ENCODE results near the gene TOP3A. TPM values are rescaled to one million over a fixed set of nuclear protein-coding genes. Genes with fewer than 3 reads are reported as not detected.

Gene TOP3A
- total RNA-seq, 4 donors from 2014 or later, result 25.7 to 49.7 (median 35.0) TPM

- H3K36me3 ChIP-seq, result peaks cover 0 to 28% (median 0%) of the 10 kb centered on the region in 3 donors
- H3K27me3 ChIP-seq, result no peaks in the 10 kb centered on the region
- no peak for TF ChIP-seq POLR2A (IDR thresholded peaks at IDR 0.05)
- TF ChIP-seq, protein P1, sequence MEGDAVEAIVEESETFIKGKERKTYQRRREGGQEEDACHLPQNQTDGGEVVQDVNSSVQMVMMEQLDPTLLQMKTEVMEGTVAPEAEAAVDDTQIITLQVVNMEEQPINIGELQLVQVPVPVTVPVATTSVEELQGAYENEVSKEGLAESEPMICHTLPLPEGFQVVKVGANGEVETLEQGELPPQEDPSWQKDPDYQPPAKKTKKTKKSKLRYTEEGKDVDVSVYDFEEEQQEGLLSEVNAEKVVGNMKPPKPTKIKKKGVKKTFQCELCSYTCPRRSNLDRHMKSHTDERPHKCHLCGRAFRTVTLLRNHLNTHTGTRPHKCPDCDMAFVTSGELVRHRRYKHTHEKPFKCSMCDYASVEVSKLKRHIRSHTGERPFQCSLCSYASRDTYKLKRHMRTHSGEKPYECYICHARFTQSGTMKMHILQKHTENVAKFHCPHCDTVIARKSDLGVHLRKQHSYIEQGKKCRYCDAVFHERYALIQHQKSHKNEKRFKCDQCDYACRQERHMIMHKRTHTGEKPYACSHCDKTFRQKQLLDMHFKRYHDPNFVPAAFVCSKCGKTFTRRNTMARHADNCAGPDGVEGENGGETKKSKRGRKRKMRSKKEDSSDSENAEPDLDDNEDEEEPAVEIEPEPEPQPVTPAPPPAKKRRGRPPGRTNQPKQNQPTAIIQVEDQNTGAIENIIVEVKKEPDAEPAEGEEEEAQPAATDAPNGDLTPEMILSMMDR (IDR thresholded peaks at IDR 0.05), result no peak
- no peaks in the 10 kb centered on the region for H3K9me3 ChIP-seq
- H3K27ac ChIP-seq, result no peak overlapping the region
- H3K4me1 ChIP-seq, result peaks cover 5 to 31% (median 12%) of the 10 kb centered on the region in 4 donors
- DNase-seq, result no peak
- H3K4me3 ChIP-seq, result no peak overlapping the region
Observed at GRCh38 chr17:18262111-18262510, 52.7 kb downstream of the TOP3A start.

DNA sequence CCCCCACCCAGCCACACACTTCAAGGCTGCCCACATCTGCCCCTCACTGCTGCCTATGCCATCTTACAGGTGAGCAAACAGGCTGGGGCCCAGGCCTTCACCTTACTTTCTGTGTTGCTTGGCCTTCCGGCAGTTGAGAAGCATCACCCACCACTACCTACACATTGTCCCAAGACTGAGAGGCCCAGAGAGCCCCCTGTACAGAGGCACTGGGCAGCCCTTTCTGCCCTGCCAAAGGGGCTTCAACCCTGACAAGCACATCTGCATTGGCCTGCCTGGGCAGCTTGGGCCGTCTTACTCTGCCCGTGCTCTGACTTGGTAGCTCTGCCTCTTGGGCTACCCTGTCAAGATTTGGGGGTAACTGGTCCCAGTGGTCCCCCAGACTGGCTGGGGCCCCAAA, 53.1 kb downstream of the TOP3A start:
- Histone ChIP-seq H3K4me3 (peak overlapping the region in 3 of 4 donors; percentile 64 to 96 (median 91)), H3K27ac (peak overlapping the region in 2 of 4 donors; percentile 94 to 96)

GRCh38 chr17:18261146-18261515, 53.7 kb downstream of the TOP3A start:
- Histone ChIP-seq H3K36me3 (peaks cover 0 to 34% (median 0%) of the 10 kb centered on the region in 3 donors), H3K4me1 (peaks cover 9 to 39% (median 18%) of the 10 kb centered on the region in 4 donors)
- DNase-seq, result peak; percentile 29 to 81 (median 70)

More for the DNA sequence above, 53.1 kb downstream of the TOP3A start:
- Histone ChIP-seq H3K9me3 (no peaks in the 10 kb centered on the region), H3K36me3 (peaks cover 0 to 28% (median 0%) of the 10 kb centered on the region in 3 donors), H3K27me3 (no peaks in the 10 kb centered on the region), H3K4me1 (peaks cover 9 to 35% (median 17%) of the 10 kb centered on the region in 4 donors)
- TF ChIP-seq, protein P1 (IDR thresholded peaks at IDR 0.05), result no peak
- TF ChIP-seq POLR2A (IDR thresholded peaks at IDR 0.05), result no peak
- peak in 1 of 3 donors; percentile 43 for DNase-seq

DNA sequence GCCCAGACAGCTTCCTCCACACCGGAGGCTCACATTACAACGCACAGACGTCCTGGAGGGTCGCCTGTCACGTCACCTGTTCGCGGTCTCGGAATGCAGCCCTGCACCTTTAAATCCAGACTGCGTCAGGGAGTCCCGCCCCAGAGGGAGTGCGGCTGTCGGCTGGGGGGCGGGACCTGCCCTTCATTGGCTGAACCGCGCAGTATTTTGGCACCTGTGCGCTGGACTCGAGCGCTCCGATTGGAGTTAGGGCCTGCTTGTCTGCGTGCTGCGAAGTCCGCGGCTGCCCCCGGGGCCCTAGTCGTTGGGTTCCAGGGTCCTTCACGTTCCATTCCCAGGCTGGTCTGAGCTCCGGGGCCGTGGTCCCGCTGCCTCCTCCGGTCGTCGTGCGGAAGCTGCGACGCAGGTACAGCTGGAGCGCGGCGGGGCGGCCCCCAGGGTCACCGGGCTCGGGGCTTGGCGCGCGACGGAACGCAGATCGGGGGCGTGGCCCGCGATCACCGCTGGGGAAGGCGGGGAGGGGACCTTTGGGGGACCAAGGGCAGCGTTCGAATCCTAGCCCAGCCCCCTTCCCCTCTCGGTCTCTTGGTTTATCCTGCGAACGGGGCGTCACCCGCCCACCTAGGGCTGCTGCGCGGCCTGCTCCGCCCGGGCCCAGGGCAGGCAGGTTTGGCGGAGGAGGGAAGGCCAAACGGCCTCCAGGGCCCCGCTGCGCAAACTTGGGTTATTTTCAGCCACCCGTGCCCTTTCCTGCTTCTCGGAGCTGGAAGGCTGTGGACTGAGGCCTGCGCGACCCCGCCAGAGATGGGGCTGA, 54.3 kb downstream of the TOP3A start, which contains the start of gene MIEF2:
MIEF2 (plus strand) TSS at position 331 of the 814 bp plus-strand sequence. CDS start 2,059 bp downstream, outside the sequence.
- H3K4me1 ChIP-seq, result peaks cover 9 to 39% (median 18%) of the 10 kb centered on the region in 4 donors

More at GRCh38 chr17:18261146-18261515, 53.7 kb downstream of the TOP3A start:
- Histone ChIP-seq H3K27ac (peak overlapping the region; percentile 89 to 96 (median 92)), H3K9me3 (no peaks in the 10 kb centered on the region), H3K27me3 (no peaks in the 10 kb centered on the region), H3K4me3 (peak overlapping the region; percentile 64 to 96 (median 85))
- TF ChIP-seq, protein P1 (IDR thresholded peaks at IDR 0.05), result no peak
- TF ChIP-seq POLR2A (IDR thresholded peaks at IDR 0.05), result no peak

GRCh38 chr17:18259621-18260331, 55.0 kb downstream of the TOP3A start:
- Histone ChIP-seq H3K4me1 (peaks cover 9 to 39% (median 18%) of the 10 kb centered on the region in 4 donors), H3K27me3 (no peaks in the 10 kb centered on the region), H3K4me3 (peak overlapping the region; percentile 64 to 96 (median 85)), H3K27ac (peak overlapping the region; percentile 89 to 96 (median 92)), H3K36me3 (peaks cover 0 to 40% (median 0%) of the 10 kb centered on the region in 3 donors), H3K9me3 (no peaks in the 10 kb centered on the region)
- TF ChIP-seq, protein P1 (IDR thresholded peaks at IDR 0.05), result no peak
- no peak for TF ChIP-seq POLR2A (IDR thresholded peaks at IDR 0.05)
- DNase-seq, result no peak

More for the DNA sequence above, 54.3 kb downstream of the TOP3A start, which contains the start of gene MIEF2:
- Histone ChIP-seq H3K4me3 (peak within 1 kb of the TSS; percentile 64 to 96 (median 85)), H3K27me3 (no peaks in the 10 kb centered on the region), H3K36me3 (peaks cover 0 to 40% (median 0%) of the 10 kb centered on the region in 3 donors), H3K27ac (peak within 1 kb of the TSS; percentile 89 to 96 (median 92)), H3K9me3 (no peaks in the 10 kb centered on the region)
- DNase-seq, result peak; percentile 94 to 98 (median 97)
- TF ChIP-seq, protein P1 (IDR thresholded peaks at IDR 0.05), result peak in 1 of 6 experiments; percentile 20
- TF ChIP-seq POLR2A (IDR thresholded peaks at IDR 0.05), result peak; percentile 37 to 54
